Upper lobe of right lung (tissue), 1 donor: ENCODE data around the gene GATA6. TPM values are rescaled to one million over a fixed set of nuclear protein-coding genes. Genes with fewer than 3 reads are reported as not detected.
A peak's percentile ranks its signal among the peaks of the same experiment; 100 is the strongest.

Source experiments
- ATAC-seq: fragments of 200-7000 bp; cut with Tn5 transposase; one replicate; pipeline ENCODE4 v1.9.1; 2020; ENCODE audit warnings: mild to moderate bottlenecking, moderate library complexity
- DNase-seq: peaks from one replicate; pipeline ENCODE4 v3.0.0-alpha.2; 2020
- H3K27ac ChIP-seq: fragments of 200-600 bp; one replicate; pipeline ENCODE4 v1.8.0; 2022
- H3K27me3 ChIP-seq: fragments of 200-600 bp; one replicate; pipeline ENCODE4 v1.8.0; 2022; ENCODE audit warnings: mild to moderate bottlenecking
- H3K36me3 ChIP-seq: fragments of 200-600 bp; one replicate; pipeline ENCODE4 v1.8.0; 2022
- H3K4me1 ChIP-seq: fragments of 200-600 bp; one replicate; pipeline ENCODE4 v1.8.0; 2022
- H3K4me3 ChIP-seq: fragments of 200-600 bp; one replicate; pipeline ENCODE4 v1.8.0; 2022; ENCODE audit warnings: mild to moderate bottlenecking
- H3K9me3 ChIP-seq: fragments of 200-600 bp; one replicate; pipeline ENCODE4 v1.8.0; 2022
- intact Hi-C: fragments of 100-400 bp; cut with DNase I; formaldehyde crosslinking; loops from one replicate; pipeline ENCODE4 v1.11.0; 2022
- total RNA-seq: library from RNA; stranded (reverse); fragmentation: NEBNext Ultra II Directional; extraction: Animal tissue kit (Norgen Biotek cat#: 25700); gene quantifications from one replicate; pipeline ENCODE4 v1.2.1, GENCODE V29; 2021
- TF ChIP-seq, protein P1 (sequence below): fragments of 200-600 bp; IDR thresholded peaks from one replicate; pipeline ENCODE4 v1.8.0; 2022; ENCODE audit warnings: antibody characterized with exemption
- donor health status: DM: no; HTN: yes; CAD: no; lungs with severe emphysema.

Gene GATA6
- total RNA-seq, 1 donor from 2014 or later = 32.2 TPM

DNA sequence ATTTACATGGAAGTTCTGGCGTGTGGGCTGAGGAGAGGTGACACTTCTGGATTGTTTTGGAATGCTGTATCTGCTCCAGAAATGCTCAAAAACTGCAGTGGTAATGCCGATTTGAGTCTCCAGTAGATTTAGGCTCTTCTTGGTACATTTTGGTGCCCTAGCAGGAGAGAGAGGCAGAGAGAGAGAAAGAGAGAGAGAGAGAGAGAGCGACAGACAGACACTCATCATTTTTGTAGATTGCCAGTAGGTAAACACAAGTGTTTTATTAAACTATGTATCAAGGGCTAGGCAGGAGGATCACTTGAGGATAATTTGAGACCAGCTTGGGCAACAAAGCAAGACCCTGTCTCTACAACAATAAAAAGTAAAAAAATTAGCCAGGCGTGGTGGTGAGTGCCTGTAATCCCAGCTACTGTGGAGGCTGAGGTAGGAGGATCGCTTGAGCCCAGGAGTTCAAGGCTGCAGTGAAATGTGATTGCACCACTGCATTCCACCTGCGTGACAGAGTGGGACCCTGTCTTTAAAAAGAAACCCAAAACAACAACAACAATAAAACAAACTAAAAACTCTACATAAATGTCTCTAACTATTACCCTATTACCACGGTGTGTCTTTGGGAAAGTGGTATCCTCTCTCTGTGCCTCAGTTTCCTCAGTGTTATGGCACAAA lies 60.2 kb downstream of the GATA6 start:
- Histone ChIP-seq H3K4me3 (no peak overlapping the region), H3K4me1 (no peaks in the 10 kb centered on the region), H3K36me3 (no peaks in the 10 kb centered on the region), H3K27ac (no peak overlapping the region), H3K9me3 (no peaks in the 10 kb centered on the region), H3K27me3 (no peaks in the 10 kb centered on the region)
- DNase-seq (no peak), ATAC-seq (no peak)
- TF ChIP-seq, protein P1, sequence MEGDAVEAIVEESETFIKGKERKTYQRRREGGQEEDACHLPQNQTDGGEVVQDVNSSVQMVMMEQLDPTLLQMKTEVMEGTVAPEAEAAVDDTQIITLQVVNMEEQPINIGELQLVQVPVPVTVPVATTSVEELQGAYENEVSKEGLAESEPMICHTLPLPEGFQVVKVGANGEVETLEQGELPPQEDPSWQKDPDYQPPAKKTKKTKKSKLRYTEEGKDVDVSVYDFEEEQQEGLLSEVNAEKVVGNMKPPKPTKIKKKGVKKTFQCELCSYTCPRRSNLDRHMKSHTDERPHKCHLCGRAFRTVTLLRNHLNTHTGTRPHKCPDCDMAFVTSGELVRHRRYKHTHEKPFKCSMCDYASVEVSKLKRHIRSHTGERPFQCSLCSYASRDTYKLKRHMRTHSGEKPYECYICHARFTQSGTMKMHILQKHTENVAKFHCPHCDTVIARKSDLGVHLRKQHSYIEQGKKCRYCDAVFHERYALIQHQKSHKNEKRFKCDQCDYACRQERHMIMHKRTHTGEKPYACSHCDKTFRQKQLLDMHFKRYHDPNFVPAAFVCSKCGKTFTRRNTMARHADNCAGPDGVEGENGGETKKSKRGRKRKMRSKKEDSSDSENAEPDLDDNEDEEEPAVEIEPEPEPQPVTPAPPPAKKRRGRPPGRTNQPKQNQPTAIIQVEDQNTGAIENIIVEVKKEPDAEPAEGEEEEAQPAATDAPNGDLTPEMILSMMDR = no peak
- intact Hi-C loops = no loop called here

DNA sequence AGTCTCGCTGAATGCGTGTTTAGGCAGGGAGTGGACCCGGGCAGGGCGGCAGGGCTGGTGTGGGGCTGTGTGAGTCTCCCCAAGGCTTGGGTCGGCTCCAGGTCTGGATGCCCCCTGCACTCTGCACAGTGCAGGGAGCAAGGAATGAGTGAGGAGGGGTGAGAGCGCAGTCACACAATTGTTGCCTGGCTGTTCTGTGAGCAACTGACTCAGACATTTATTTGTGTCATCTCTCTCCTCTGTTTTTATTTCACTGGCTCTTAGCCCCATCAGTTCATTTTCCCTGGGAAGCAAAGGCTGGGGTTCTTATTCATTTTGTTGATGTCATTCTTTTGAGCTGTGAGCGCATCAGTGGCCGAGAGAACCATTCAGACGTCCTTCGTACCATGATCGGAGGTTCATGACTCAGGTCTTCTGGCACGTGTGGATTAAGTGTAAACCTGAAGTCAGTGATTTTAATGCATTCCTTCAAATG lies 61.1 kb downstream of the GATA6 start:
- DNase-seq = no peak

DNA sequence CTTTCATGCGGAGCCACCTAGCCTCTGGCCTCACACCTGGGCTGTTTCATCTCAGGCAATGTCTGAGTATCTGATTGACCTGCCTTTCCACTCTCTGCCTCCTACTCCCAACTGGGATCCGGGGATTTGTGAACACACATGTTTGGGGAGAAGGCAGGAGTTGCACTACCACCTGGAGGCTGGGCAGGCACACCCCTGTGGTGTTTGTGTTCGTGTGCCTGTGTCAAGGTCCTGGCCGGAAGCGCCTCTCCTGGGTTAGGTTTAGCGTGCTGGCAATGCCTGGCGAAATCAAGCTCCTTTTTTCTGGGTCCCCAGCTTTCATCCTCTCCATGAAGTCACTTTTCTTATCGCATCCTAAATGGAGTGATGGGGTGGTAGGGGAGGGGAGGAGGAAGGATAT lies 63.9 kb downstream of the GATA6 start:
- TF ChIP-seq, protein P1 = no peak
- DNase-seq (no peak), ATAC-seq (no peak)
- H3K4me1 ChIP-seq = no peaks in the 10 kb centered on the region
- no peak overlapping the region for H3K27ac ChIP-seq
- H3K36me3 ChIP-seq = no peaks in the 10 kb centered on the region
- intact Hi-C loops = no loop called here
- H3K4me3 ChIP-seq = no peak overlapping the region
- no peaks in the 10 kb centered on the region for H3K9me3 ChIP-seq
- H3K27me3 ChIP-seq = no peaks in the 10 kb centered on the region

More for the DNA sequence above, 61.1 kb downstream of the GATA6 start:
- ATAC-seq = no peak
- H3K27ac ChIP-seq = no peak overlapping the region
- no peaks in the 10 kb centered on the region for H3K27me3 ChIP-seq
- H3K36me3 ChIP-seq = no peaks in the 10 kb centered on the region
- no peaks in the 10 kb centered on the region for H3K4me1 ChIP-seq
- TF ChIP-seq, protein P1 = no peak
- intact Hi-C loops = no loop called here
- H3K4me3 ChIP-seq = no peak overlapping the region
- no peaks in the 10 kb centered on the region for H3K9me3 ChIP-seq

DNA sequence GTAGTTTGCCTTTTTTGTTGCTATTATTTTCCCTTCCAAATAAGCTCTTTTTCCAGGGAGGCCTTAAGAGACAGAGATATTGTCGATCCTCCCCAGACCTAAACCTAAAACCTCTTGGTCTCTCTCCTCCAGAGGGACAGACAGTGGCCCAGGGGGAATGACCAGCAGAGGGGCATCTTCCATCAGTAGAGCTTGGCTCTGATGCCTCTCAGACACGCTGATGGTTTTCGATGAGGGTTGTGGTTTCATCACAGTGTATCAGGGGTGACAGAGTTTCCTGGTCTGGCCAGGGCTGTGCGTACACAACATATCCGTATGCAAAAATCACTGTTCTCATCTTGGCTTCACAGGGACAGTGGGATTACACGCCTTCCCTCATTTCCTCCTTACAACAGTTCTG lies 68.6 kb downstream of the GATA6 start:
- ATAC-seq (peak; percentile 48), DNase-seq (no peak)
- H3K4me1 ChIP-seq = no peaks in the 10 kb centered on the region
- no peaks in the 10 kb centered on the region for H3K36me3 ChIP-seq
- H3K9me3 ChIP-seq = no peaks in the 10 kb centered on the region
- no peak overlapping the region for H3K4me3 ChIP-seq
- no peaks in the 10 kb centered on the region for H3K27me3 ChIP-seq
- TF ChIP-seq, protein P1 = no peak
- intact Hi-C loops = no loop called here
- no peak overlapping the region for H3K27ac ChIP-seq

DNA sequence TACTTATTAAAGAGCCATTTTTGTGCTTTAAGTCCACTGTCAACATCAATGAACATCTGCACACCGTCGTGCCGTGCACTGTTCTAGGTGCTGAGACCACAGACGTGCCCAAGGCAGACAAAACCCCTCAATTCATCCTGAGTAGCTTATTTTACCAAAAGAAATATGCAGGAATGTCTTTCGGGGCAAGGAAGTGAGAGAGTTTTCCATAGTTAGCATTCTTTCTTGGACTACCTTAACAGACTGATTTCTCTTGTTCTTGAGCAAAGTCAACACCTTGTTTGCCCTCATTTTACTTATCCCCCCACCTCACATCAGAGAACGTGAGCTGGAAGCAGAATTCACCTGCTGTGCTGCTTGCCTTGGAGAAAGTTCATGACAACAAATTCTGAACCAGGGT lies 69.3 kb downstream of the GATA6 start:
- H3K4me1 ChIP-seq = no peaks in the 10 kb centered on the region
- no peaks in the 10 kb centered on the region for H3K9me3 ChIP-seq
- no peak for DNase-seq
- no peaks in the 10 kb centered on the region for H3K36me3 ChIP-seq
- H3K27me3 ChIP-seq = no peaks in the 10 kb centered on the region
- H3K27ac ChIP-seq = no peak overlapping the region
- intact Hi-C loops = no loop called here
- ATAC-seq = no peak
- TF ChIP-seq, protein P1 = no peak
- H3K4me3 ChIP-seq = no peak overlapping the region

DNA sequence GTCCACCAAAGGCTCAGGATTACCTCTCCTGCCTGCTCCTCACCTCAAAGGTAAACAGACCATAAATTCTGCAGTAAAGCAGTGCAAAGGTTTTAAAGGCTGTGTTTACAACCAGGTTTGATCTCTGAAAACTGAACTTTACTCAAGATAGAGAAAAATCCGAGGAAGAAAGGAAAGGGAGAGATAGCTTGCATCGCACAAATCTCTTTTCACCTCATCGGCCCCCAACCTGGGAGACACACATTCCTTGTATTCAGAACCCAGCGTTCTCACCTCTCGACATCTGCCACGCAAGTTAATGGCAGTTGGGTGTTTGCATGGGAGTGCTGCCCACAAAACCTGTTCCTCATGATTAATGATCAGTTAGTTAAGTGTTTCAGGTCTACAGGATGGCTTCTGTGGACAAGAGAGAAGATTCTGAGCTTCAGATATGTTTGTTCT lies 72.6 kb downstream of the GATA6 start:
- DNase-seq = no peak
- Histone ChIP-seq H3K4me1 (no peaks in the 10 kb centered on the region), H3K27me3 (no peaks in the 10 kb centered on the region), H3K9me3 (no peaks in the 10 kb centered on the region), H3K4me3 (no peak overlapping the region), H3K36me3 (no peaks in the 10 kb centered on the region), H3K27ac (no peak overlapping the region)
- TF ChIP-seq, protein P1 = no peak
- ATAC-seq = no peak
- intact Hi-C loops = no loop called here
